Stimulated activated CD4-positive, alpha-beta T cell treated with anti-CD3 and anti-CD28 coated beads, Interleukin-2, amount 100 ng/mL, for 24 hours (primary cell): ENCODE measurements around the gene ASB2.

Source experiments
- DNase-seq, 2 donors: peaks; one replicate each; pipeline ENCODE4 v3.0.0-alpha.2; 2020

ASB2 gene

DNA sequence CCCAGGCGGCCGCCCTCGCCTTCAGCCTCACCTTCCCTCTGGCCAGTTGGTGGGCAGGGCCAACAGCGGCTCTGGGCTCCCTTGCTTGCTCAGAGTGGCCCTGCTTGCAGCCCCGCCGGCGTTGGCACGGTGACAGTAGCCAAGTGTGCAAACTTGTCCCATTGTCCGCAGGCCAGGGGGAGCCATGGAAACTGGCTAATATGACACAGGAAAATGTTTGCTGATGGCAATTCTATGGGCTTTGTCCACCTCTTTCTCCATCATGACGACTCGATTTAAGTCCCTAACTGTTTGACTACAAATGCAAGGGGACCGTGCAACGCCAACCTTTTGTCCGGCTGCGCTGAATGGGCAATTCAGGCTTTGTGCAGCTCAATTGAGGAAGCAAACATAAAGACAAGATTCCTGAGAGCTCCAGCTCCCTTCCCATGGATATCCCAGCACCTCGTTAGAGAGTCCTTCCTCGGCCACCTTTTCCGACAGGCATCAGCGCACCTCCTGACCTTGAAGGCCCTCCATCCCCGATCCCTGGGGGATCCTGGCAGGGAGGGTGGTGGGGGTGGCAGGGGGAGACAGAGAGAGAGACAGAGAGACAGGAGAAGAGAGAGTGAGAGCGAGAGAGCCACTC, 50.0 kb downstream of the ASB2 start:
- no peak for DNase-seq

GRCh38 chr14:93925374-93925895, 50.9 kb downstream of the ASB2 start:
- no peak for DNase-seq

GRCh38 chr14:93924592-93925355, 51.6 kb downstream of the ASB2 start:
- no peak for DNase-seq

- DNase-seq: no peak
Observed at GRCh38 chr14:93923626-93924025, 52.7 kb downstream of the ASB2 start.

DNA sequence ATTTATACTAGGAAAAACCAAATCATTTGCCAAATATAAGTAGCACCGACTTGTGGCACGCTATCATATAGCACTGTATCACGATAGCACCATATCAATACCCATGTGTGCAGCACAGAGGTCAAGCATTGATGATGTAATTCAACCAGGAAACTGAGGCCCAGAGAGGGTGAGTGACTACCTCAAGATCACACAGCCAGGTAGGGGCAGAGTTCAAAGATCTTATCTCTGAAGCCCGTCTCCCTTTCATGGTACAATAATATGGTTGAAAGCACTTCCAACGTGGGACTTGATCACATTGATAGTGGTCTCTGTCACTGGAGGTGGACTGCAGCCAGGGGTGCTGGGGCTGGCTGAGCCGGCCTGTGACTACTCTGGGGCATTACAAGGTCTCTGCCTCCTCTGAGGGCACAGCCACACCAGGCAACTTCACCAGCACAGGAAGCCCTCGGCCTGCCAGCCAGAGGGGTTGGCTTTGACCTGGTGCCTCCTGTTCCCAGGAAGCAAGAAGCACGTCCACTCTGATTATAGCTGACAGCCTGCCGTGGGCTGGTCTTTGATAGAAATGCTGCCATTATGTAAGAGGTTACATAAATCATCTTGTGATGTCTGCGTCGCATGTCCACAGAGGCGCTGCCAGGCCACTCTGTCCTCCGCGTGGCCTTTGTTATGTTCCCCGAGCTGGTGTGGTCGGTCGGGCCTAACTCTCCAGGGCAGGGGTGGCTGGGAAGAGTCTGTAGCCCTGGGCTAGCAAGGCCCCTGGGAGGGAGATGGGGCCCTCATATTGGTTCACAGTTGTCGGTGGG, 55.2 kb downstream of the ASB2 start:
- DNase-seq: no peak

- no peak for DNase-seq
Observed at GRCh38 chr14:93917141-93917540, 59.2 kb downstream of the ASB2 start.

DNA sequence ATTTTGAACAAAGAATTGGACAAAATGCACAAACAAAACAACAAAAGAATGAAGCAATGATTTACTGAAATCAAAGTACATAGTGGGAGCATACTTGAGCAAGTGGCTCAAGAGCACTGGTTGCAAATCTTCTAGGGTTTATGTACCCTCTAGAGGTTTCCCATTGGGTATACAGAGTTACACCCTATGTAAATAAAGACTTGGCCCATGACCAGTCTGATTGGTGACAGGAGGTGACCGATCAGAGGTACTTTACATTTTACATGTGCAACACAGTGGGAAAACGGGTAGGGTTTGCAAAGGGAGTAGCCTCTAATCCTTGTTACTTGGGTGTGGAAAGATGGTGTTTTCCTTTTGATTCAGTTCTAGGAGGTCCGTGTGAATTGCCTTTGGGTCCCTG, 59.9 kb downstream of the ASB2 start:
- DNase-seq: no peak

DNA sequence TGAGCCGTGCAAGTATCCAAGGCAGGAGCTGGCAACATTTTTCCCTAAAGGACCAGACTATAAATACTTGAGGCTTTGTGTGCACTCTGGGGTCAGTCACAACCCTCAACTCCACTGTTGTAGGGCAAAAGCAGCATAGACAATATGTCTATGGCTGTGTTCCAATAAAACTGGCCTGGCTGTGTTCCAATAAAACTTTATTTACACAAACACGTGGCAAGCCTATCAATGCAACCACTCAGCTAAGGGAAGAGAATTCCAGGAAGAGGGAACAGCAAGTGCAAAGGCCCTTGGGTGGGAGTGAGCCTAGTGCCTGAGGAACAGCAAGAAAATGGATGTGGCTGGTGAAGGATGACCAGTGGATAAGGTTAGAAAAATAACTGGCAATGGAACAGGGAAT, 60.6 kb downstream of the ASB2 start:
- DNase-seq: no peak

- no peak for DNase-seq
Observed at GRCh38 chr14:93915070-93915705, 61.2 kb downstream of the ASB2 start.

GRCh38 chr14:93914278-93914677, 62.1 kb downstream of the ASB2 start:
- DNase-seq: no peak

- no peak for DNase-seq
Observed at GRCh38 chr14:93912782-93913181, 63.6 kb downstream of the ASB2 start.

- DNase-seq: no peak
Observed at GRCh38 chr14:93911975-93912615, 64.3 kb downstream of the ASB2 start.

GRCh38 chr14:93909429-93910128, 66.8 kb downstream of the ASB2 start:
- no peak for DNase-seq

GRCh38 chr14:93906341-93907329, 69.7 kb downstream of the ASB2 start:
- DNase-seq: peak; percentile 49 to 78

GRCh38 chr14:93905623-93906022, 70.7 kb downstream of the ASB2 start:
- DNase-seq: no peak

GRCh38 chr14:93903342-93904184, 72.8 kb downstream of the ASB2 start:
- no peak for DNase-seq

DNA sequence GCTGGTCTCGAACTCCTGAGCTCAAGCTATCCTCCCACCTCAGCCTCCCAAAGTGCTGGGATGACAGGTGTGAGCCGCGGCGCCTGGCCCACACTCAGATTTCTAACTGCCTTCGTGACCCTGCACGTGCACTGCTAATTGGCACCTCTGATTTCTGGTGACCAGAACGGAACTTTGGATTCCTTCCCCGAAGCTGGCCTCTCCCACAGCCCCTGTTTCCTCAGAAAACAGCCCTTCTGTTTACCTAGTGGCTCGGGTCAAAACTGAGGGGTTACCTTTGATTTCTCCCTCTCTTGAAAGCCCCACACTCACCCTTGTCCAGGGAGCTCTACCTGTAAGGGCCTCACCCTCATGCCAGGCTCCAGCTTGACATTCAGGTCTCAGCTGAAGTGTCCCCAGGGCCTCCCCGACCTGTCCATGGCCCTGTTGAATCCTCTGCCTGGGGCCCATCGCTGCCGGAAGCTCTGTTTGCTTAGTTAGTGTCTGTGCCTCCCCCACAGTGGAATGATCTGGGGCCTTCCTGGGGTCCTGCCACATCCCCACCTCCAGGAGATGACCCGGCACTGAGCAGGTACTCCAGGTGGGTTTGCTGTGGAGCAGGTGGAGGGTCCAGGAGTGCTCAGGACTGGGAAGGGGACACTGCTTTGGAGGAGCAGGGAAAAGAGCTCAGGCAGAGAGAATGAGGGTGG, 73.6 kb downstream of the ASB2 start:
- DNase-seq: no peak

- DNase-seq: no peak
Observed at GRCh38 chr14:93901813-93902212, 74.6 kb downstream of the ASB2 start.

- DNase-seq: no peak
Observed at GRCh38 chr14:93898731-93899130, 77.6 kb downstream of the ASB2 start.
